Retinal pigment epithelial cell (primary cell): ENCODE results near the gene ADAD2.
"Not testable (repeated sequence)": the region's sequence is repeated elsewhere in the genome, so short reads cannot be mapped to it uniquely, and the experiment has no call there.

Experiments used
- DNase-seq: peaks from one replicate; pipeline ENCODE4 v3.0.0-alpha.2; 2010; ENCODE audit warnings: low read depth
- H3K4me3 ChIP-seq: 2 replicates; pipeline ENCODE4 v1.5.1; 2011; ENCODE audit warnings: mild to moderate bottlenecking, low read length, control low read depth, moderate library complexity
- TF ChIP-seq, protein P1 (sequence below): conservative IDR thresholded peaks from 2 replicates; pipeline ENCODE4 v1.5.1; 2011; ENCODE audit warnings: low read depth, low read length, control low read depth, inconsistent platforms

The ADAD2 gene

DNA sequence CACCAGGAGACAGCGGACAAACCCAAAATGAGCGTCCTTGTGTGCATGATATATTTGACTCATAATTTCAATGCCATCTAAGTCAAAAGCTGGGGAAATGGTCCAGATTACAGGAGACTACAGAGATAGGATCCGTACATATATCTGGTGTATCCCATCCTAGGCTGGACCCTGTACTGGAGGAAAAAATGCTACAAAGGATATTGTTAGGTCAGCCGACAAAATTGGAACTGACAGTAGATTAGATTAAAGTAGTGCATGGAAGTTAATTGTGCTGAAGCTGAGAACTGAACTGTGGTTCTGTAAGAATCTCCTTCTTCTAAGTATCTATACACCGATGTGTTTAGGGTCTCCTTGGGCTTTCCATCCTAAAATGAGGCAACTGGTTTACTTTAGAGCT is 24.6 kb downstream of the ADAD2 start:
- H3K4me3 ChIP-seq = no peak overlapping the region
- TF ChIP-seq, protein P1, sequence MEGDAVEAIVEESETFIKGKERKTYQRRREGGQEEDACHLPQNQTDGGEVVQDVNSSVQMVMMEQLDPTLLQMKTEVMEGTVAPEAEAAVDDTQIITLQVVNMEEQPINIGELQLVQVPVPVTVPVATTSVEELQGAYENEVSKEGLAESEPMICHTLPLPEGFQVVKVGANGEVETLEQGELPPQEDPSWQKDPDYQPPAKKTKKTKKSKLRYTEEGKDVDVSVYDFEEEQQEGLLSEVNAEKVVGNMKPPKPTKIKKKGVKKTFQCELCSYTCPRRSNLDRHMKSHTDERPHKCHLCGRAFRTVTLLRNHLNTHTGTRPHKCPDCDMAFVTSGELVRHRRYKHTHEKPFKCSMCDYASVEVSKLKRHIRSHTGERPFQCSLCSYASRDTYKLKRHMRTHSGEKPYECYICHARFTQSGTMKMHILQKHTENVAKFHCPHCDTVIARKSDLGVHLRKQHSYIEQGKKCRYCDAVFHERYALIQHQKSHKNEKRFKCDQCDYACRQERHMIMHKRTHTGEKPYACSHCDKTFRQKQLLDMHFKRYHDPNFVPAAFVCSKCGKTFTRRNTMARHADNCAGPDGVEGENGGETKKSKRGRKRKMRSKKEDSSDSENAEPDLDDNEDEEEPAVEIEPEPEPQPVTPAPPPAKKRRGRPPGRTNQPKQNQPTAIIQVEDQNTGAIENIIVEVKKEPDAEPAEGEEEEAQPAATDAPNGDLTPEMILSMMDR = no peak
- no peak for DNase-seq

DNA sequence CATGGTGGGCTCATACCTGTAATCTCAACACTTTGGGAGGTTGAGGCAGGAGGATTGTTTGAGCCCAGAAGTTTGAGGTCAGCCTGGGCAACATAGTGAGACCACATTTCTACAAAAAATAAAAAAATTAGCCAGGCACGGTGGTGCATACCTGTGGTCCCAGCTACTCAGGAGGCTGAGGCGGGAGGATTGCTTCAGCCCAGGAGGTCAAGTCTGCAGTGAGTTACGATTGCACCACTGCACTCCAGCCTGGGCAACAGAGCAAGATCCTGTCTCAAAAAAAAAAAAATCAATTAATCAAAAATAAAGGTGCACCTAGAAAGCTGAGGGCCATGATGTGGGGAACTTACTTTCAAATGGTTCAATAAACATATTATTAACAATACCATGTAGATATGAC is 25.2 kb downstream of the ADAD2 start:
- not testable (repeated sequence) for DNase-seq, H3K4me3 ChIP-seq

DNA sequence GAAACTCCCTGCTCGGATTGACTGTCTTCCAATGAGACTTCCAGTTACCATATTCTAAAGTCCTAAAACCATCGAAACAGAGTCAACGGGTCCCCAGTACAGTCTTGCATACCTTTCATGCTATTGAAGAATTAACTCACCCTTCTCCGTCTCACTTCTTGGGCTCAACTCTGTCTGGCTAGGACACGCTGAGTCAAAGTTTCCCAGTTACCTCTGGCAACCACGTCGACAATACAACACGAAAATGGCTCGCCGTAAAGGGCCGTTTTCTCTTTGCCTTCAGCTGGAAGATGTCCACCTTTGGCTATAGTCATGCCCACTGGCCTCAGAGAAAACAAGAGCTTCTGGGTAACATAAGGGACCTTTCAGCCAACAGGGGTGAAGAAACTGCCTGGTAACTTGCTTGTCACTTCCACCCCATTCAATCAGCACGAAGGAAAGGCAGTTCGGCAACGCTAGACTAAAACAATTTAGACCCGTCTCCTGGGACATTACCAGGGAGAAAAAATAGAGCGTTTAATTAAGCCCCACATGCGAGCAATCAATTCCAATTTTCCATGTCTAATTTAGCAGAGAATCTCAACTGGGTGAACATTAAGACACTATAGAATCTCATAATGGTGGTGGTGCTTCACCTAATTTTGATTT is 27.3 kb downstream of the ADAD2 start:
- no peak overlapping the region for H3K4me3 ChIP-seq
- no peak for DNase-seq
- TF ChIP-seq, protein P1 = no peak

DNA sequence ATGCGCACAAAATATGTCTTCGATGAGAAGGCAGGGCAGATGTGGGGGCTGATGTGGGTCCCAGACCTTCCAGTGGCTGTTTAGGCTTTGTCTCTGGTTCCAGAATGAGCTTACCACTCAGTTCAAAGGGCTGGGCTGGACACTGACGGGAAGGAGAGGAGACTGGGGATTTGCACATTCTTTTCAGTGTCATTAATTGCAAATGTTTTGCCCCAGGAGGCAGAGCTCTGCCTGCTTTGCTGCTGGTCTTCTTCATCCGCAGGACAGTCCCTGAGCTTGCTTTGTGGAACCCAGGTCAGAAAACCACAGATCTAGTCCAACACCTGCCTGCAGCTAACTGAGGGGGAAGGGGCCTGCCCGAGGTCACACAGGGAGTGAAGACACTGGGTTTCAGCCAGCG is 28.0 kb downstream of the ADAD2 start:
- H3K4me3 ChIP-seq = no peak overlapping the region
- DNase-seq = no peak
- TF ChIP-seq, protein P1 = no peak

DNA sequence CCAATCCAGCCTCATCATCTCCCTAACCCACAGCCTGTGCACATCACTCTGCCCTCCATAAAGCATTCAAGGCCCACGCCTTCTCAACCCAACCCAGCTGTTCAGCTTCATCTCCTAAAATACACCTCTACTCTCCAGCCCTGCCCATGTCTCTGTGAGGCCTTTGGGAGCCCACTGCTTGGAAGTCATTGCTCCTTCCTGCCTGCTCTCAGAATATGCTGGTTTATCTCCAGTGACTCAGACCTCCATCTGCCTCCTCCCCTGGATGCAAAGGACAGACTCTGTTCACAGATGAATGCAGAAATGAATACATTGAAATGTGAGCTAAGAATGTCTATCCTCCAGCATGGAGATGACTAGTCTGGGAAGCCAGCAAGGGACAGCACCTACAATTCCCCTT is 29.9 kb downstream of the ADAD2 start:
- no peak for DNase-seq
- TF ChIP-seq, protein P1 = no peak

DNA sequence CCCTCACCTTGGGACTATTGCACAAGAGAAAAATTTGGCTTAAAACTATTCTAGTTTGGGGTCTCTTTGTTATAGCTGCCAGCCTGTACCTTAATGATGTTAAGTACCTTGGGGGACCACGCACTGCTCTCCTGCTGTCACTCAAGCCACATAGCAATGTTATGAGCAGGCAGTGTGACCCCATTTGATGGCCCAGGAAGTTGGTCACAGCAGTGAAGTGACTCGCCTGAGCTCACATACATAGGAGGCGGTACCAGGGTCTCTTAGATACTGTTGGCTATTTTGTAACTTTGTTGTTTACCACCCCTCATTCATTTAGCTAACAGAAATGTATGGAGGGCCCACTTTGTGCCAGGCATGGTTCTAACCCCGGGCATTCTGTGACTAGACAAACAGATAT is 32.5 kb downstream of the ADAD2 start:
- DNase-seq = no peak
- TF ChIP-seq, protein P1 = no peak
- H3K4me3 ChIP-seq = no peak overlapping the region

More for the DNA sequence above, 29.9 kb downstream of the ADAD2 start:
- H3K4me3 ChIP-seq = no peak overlapping the region

DNA sequence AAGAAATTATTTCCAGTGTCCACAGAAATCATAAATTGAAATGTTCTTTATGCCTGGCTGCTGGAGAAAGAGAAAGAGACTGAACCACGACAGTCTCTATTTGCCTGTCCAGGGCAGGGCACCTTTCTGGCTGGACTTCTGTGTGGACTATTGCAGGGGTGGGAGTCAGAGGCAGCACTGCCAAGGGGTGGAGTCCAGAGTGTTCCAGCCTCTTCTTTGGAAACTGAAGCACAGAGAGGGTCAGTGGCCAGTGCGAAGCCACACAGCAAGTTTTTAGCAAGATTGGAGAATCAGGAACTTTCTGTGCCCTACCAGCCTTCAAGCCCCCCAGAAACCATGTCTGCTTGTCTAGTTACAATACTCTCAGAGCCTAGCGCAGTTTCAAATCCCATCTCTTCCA is 33.6 kb downstream of the ADAD2 start:
- TF ChIP-seq, protein P1 = no peak
- H3K4me3 ChIP-seq = no peak overlapping the region
- DNase-seq = no peak
